ENCODE data around the gene GALNT18. TPM values are rescaled to one million over a fixed set of nuclear protein-coding genes. Genes with fewer than 3 reads are reported as not detected.

Gene GALNT18
- total RNA-seq, 1 experiment from 2014 or later: 1.7 TPM

- Histone ChIP-seq H2AFZ (ENCODE audit: low read length) (no peak overlapping the region), H3K4ac (ENCODE audit: low read depth, low read length) (no peak overlapping the region), H3T11ph (ENCODE audit: low read length) (no peak overlapping the region), H3K9ac (ENCODE audit: extremely low read depth, insufficient read length, low read length) (no peak overlapping the region), H4K5ac (ENCODE audit: insufficient read length, low read depth, low read length) (no peak overlapping the region), H3K27me3 (ENCODE audit: insufficient read depth, low read length) (no peaks in the 10 kb centered on the region), H3K9me3 (ENCODE audit: control insufficient read depth, low read depth, low read length) (no peaks in the 10 kb centered on the region), H3K79me2 (ENCODE audit: insufficient read depth, low read length) (no peaks in the 10 kb centered on the region), H4K8ac (replicated peaks; ENCODE audit: insufficient read length, low read depth, low read length) (no peak overlapping the region), H2BK20ac (ENCODE audit: low read depth, low read length, poor library complexity, severe bottlenecking) (no peak overlapping the region), H4K20me1 (ENCODE audit: control insufficient read depth, insufficient read depth, insufficient read length) (no peaks in the 10 kb centered on the region), H3K14ac (ENCODE audit: insufficient read depth, low read length) (no peak overlapping the region), H2AK5ac (ENCODE audit: insufficient read length, low read length) (no peak overlapping the region), H3K79me1 (ENCODE audit: insufficient read depth, low read depth, low read length, poor library complexity, severe bottlenecking) (no peaks in the 10 kb centered on the region), H3K23ac (ENCODE audit: insufficient read length, low read depth, low read length) (no peak overlapping the region), H2BK5ac (ENCODE audit: insufficient read length, low read length) (no peak overlapping the region), H2BK15ac (ENCODE audit: low read depth, low read length) (no peak overlapping the region), H3K56ac (ENCODE audit: insufficient read length, low read depth, low read length) (no peak overlapping the region), H2BK12ac (ENCODE audit: insufficient read length, low read depth, low read length) (no peak overlapping the region), H4K91ac (ENCODE audit: insufficient read length, low read depth, low read length) (no peak overlapping the region), H3K4me2 (ENCODE audit: insufficient read depth, insufficient read length, low read length) (no peak overlapping the region), H2BK120ac (ENCODE audit: low read depth, low read length, poor library complexity, severe bottlenecking) (no peak overlapping the region), H3K18ac (ENCODE audit: insufficient read length, low read depth, low read length) (no peak overlapping the region), H3K23me2 (ENCODE audit: insufficient read length, low read depth, low read length, poor library complexity, severe bottlenecking) (no peaks in the 10 kb centered on the region), H3K4me1 (ENCODE audit: insufficient read depth, low read length) (no peaks in the 10 kb centered on the region), H3K27ac (ENCODE audit: insufficient read length, low read depth, low read length) (no peak overlapping the region)
- peaks cover 0 to 3% of the 10 kb centered on the region in 2 experiments; a peak in 1 of 4 replicates for H3K4me1 Mint-ChIP-seq
- H3K27me3 Mint-ChIP-seq (ENCODE audit: low read depth): peaks cover 9% of the 10 kb centered on the region
- no peaks in the 10 kb centered on the region; a peak in 1 of 5 replicates for H3K9me3 Mint-ChIP-seq
- no peak overlapping the region for H3K27ac Mint-ChIP-seq
- H3K36me3 Mint-ChIP-seq (ENCODE audit: insufficient read depth in 1 of 3, low read depth in 3 of 3): no peaks in the 10 kb centered on the region
- no peak overlapping the region for H3K4me3 Mint-ChIP-seq
- no CpG with 5 or more reads among the region's 5 CpGs for WGBS (ENCODE audit: extremely low coverage, insufficient read length, low lambda C conversion rate)
- TF ChIP-seq, protein P1, sequence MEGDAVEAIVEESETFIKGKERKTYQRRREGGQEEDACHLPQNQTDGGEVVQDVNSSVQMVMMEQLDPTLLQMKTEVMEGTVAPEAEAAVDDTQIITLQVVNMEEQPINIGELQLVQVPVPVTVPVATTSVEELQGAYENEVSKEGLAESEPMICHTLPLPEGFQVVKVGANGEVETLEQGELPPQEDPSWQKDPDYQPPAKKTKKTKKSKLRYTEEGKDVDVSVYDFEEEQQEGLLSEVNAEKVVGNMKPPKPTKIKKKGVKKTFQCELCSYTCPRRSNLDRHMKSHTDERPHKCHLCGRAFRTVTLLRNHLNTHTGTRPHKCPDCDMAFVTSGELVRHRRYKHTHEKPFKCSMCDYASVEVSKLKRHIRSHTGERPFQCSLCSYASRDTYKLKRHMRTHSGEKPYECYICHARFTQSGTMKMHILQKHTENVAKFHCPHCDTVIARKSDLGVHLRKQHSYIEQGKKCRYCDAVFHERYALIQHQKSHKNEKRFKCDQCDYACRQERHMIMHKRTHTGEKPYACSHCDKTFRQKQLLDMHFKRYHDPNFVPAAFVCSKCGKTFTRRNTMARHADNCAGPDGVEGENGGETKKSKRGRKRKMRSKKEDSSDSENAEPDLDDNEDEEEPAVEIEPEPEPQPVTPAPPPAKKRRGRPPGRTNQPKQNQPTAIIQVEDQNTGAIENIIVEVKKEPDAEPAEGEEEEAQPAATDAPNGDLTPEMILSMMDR (conservative IDR thresholded peaks at IDR 0.05): no peak
- DNase-seq: no peak
Measured at GRCh38 chr11:11561991-11562390, 59.8 kb downstream of the GALNT18 start.
